Activated B cell treated with CpG ODN at 0.5 μM for 24 hours (primary cell): ENCODE measurements around the gene SERPINA9. TPM values are rescaled to one million over a fixed set of nuclear protein-coding genes. Genes with fewer than 3 reads are reported as not detected.

Experiments
- ATAC-seq: fragments of 200-7000 bp; cut with Tn5 transposase; one replicate; pipeline ENCODE4 v1.10.0; 2021; ENCODE audit warnings: low read depth, mild to moderate bottlenecking, moderate library complexity
- CTCF ChIA-PET: fragments of 350-600 bp; sonication (Branson Sonifier 250); formaldehyde crosslinking; loops from one replicate; lab custom pipeline; 2021; ENCODE audit warnings: antibody characterized with exemption; lab: Charles Lee
- POLR2A ChIA-PET: fragments of 350-600 bp; sonication (Branson Sonifier 250); formaldehyde crosslinking; loops from one replicate; lab custom pipeline; 2021; ENCODE audit warnings: antibody characterized with exemption; lab: Charles Lee
- DNase-seq: peaks from one replicate; pipeline ENCODE4 v3.0.0; 2022
- H3K27ac Mint-ChIP-seq: one replicate; pipeline ENCODE4 v1.8.0; 2020; ENCODE audit warnings: mixed read lengths
- H3K27me3 Mint-ChIP-seq: one replicate; pipeline ENCODE4 v1.8.0; 2021; ENCODE audit warnings: mixed read lengths
- H3K36me3 Mint-ChIP-seq: one replicate; pipeline ENCODE4 v1.8.0; 2021; ENCODE audit warnings: low read depth, mixed read lengths
- H3K4me1 Mint-ChIP-seq: one replicate; pipeline ENCODE4 v1.8.0; 2021; ENCODE audit warnings: mixed read lengths
- H3K4me3 Mint-ChIP-seq: one replicate; pipeline ENCODE4 v1.8.0; 2020; ENCODE audit warnings: mild to moderate bottlenecking, mixed read lengths
- H3K9me3 Mint-ChIP-seq: one replicate; pipeline ENCODE4 v1.8.0; 2020; ENCODE audit warnings: mixed read lengths
- intact Hi-C: fragments of 100-400 bp; cut with micrococcal nuclease; formaldehyde crosslinking; loops from one replicate; pipeline ENCODE4 v1.15.1; 2024
- total RNA-seq: library from RNA; stranded (reverse); gene quantifications from 2 replicates; pipeline ENCODE4 v1.2.3, GENCODE V29; 2022
- TF ChIP-seq, protein P1 (sequence below): fragments of 200-600 bp; IDR thresholded peaks from one replicate; pipeline ENCODE4 v1.8.0; 2022; ENCODE audit warnings: antibody characterized with exemption, mild to moderate bottlenecking

Gene SERPINA9
- total RNA-seq, 1 donor from 2014 or later: 0.40 TPM

DNA sequence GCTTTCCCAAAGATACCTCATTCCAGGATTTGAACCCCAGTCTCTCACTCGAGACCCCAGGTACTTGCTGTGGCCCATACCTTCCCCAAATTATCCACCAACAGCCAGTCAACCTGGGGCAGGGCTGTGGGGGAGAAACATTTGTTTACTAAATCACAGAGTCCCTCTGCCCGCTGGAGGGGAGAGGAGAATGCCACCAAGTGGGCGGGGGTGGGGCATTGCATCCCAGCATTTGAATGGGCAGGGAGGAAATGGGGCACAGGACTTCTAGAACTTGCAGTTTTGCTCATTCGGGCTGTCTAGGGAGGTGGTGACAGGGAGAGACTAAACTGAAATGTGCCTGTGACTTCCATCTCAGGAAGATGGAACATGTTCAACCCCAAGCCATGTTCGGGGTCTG lies 10.9 kb upstream of the SERPINA9 start:
- H3K27me3 Mint-ChIP-seq: peaks cover 18% of the 10 kb centered on the region
- H3K36me3 Mint-ChIP-seq: no peaks in the 10 kb centered on the region
- no peak overlapping the region for H3K27ac Mint-ChIP-seq
- no peak overlapping the region for H3K4me3 Mint-ChIP-seq
- intact Hi-C loops: loop anchor here (1.0 to 10.0 kb wide), 5 partner anchors 53 to 450 kb away; no protein-coding TSS in a partner anchor
- H3K9me3 Mint-ChIP-seq: no peaks in the 10 kb centered on the region
- TF ChIP-seq, protein P1, sequence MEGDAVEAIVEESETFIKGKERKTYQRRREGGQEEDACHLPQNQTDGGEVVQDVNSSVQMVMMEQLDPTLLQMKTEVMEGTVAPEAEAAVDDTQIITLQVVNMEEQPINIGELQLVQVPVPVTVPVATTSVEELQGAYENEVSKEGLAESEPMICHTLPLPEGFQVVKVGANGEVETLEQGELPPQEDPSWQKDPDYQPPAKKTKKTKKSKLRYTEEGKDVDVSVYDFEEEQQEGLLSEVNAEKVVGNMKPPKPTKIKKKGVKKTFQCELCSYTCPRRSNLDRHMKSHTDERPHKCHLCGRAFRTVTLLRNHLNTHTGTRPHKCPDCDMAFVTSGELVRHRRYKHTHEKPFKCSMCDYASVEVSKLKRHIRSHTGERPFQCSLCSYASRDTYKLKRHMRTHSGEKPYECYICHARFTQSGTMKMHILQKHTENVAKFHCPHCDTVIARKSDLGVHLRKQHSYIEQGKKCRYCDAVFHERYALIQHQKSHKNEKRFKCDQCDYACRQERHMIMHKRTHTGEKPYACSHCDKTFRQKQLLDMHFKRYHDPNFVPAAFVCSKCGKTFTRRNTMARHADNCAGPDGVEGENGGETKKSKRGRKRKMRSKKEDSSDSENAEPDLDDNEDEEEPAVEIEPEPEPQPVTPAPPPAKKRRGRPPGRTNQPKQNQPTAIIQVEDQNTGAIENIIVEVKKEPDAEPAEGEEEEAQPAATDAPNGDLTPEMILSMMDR: no peak
- DNase-seq: no peak
- ATAC-seq: no peak
- peaks cover 28% of the 10 kb centered on the region for H3K4me1 Mint-ChIP-seq
- ChIA-PET POLR2A (no interaction called here), CTCF (interaction anchor here (0.5 to 4.8 kb wide), 17 partner anchors 8 to 450 kb away, joined by 3 to 72 read pairs (median 4); no protein-coding TSS in a partner anchor)

GRCh38 chr14:94485944-94486841 lies 10.2 kb upstream of the SERPINA9 start:
- Mint-ChIP-seq H3K27me3 (peaks cover 18% of the 10 kb centered on the region), H3K36me3 (no peaks in the 10 kb centered on the region), H3K4me1 (peaks cover 34% of the 10 kb centered on the region), H3K4me3 (peak overlapping the region; percentile 52), H3K9me3 (no peaks in the 10 kb centered on the region), H3K27ac (no peak overlapping the region)
- CTCF ChIA-PET: interaction anchor here (0.5 to 4.8 kb wide), 21 partner anchors 9 to 450 kb away, joined by 3 to 72 read pairs (median 4); partner anchors contain the start of gene SERPINA9
- POLR2A ChIA-PET: no interaction called here
- ATAC-seq (peak; percentile 43), DNase-seq (peak; percentile 50)
- TF ChIP-seq, protein P1: peak; percentile 98
- intact Hi-C loops: loop anchor here (1.0 to 10.0 kb wide), 5 partner anchors 52 to 449 kb away; no protein-coding TSS in a partner anchor

- TF ChIP-seq, protein P1: no peak
- ChIA-PET POLR2A (no interaction called here), CTCF (interaction anchor here (1.0 to 4.8 kb wide), 4 partner anchors 12 to 62 kb away, joined by 3 to 72 read pairs (median 19); no protein-coding TSS in a partner anchor)
- no peak overlapping the region for H3K27ac Mint-ChIP-seq
- H3K9me3 Mint-ChIP-seq: no peaks in the 10 kb centered on the region
- no peak for DNase-seq
- peaks cover 34% of the 10 kb centered on the region for H3K4me1 Mint-ChIP-seq
- H3K27me3 Mint-ChIP-seq: peaks cover 18% of the 10 kb centered on the region
- intact Hi-C loops: loop anchor here (10.0 kb wide), 1 partner anchor 130 kb away; no protein-coding TSS in a partner anchor
- no peak overlapping the region for H3K4me3 Mint-ChIP-seq
- no peak for ATAC-seq
- no peaks in the 10 kb centered on the region for H3K36me3 Mint-ChIP-seq
Observed at GRCh38 chr14:94484481-94484880, 8.5 kb upstream of the SERPINA9 start.

DNA sequence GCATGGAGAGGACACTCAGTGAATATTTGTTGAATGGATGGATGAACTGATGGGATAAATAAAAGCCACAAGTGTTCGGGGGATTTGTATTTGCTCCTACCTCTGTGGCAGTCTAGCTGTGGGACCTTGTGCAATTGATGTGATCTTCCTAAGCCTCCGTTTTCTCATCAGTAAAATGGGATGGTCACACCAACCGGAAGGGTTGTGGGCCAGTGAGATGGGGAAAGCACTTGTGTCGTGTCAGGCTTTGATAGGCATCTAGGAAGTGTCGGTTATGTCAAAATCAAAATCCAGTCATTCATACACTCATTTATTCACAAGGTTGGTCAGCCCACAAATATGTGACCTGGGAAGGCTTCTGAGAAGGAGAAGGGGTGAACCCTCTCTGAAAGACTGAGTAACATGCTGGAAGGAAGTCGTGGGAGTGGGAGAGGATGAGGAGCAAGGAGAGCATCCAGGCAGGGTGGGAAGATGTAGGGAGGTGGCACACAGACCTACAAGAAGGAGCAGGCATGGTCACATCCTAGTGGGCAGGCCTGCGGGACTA lies 7.8 kb upstream of the SERPINA9 start:
- H3K4me1 Mint-ChIP-seq: peaks cover 34% of the 10 kb centered on the region
- no peak overlapping the region for H3K4me3 Mint-ChIP-seq
- ChIA-PET POLR2A (no interaction called here), CTCF (interaction anchor here (4.8 kb wide), 1 partner anchor 50 kb away, joined by 72 read pairs; no protein-coding TSS in a partner anchor)
- TF ChIP-seq, protein P1: no peak
- no peaks in the 10 kb centered on the region for H3K36me3 Mint-ChIP-seq
- no peak for DNase-seq
- ATAC-seq: no peak
- H3K9me3 Mint-ChIP-seq: peaks cover 6% of the 10 kb centered on the region
- intact Hi-C loops: loop anchor here (10.0 kb wide), 1 partner anchor 129 kb away; no protein-coding TSS in a partner anchor
- H3K27ac Mint-ChIP-seq: no peak overlapping the region
- H3K27me3 Mint-ChIP-seq: peaks cover 18% of the 10 kb centered on the region
